GM23338 (cell line): ENCODE measurements around the gene ZNF174.

Source experiments
- CTCF ChIP-seq, 2 experiments: fragments of 200-600 bp in 1 of 2; sonication (generic) in 1 of 2; conservative IDR thresholded peaks; 2 replicates each; pipeline versions ENCODE4 v1.5.1 to v1.6.1; 2016 to 2017; ENCODE audit warnings: antibody characterized with exemption in 2 of 2, low read depth in 2 of 2, mild to moderate bottlenecking in 2 of 2, moderate library complexity in 1 of 2
- POLR2AphosphoS5 ChIP-seq: IDR thresholded peaks from 2 replicates; pipeline ENCODE4 v1.6.1; 2016; ENCODE audit warnings: antibody characterized with exemption, low read depth

- TF ChIP-seq CTCF (conservative IDR thresholded peaks at IDR 0.05; ENCODE audit: low read depth in 2 of 2) (no peak), POLR2AphosphoS5 (no peak)
These were observed 7.7 kb downstream of the ZNF174 start for GRCh38 chr16:3408561-3409197.
